HL-60 (cell line): ENCODE results near the gene PRKAG2.

ENCODE experiments used
- POLR2AphosphoS5 ChIP-seq: IDR thresholded peaks from 2 replicates; pipeline ENCODE4 v1.6.1; 2012; ENCODE audit warnings: low read depth
- TF ChIP-seq, protein P1 (sequence below): IDR thresholded peaks from one replicate; pipeline ENCODE4 v1.5.1; 2011; ENCODE audit warnings: low read length, control low read depth, inconsistent platforms; ENCODE audit not compliant: insufficient read depth

DNA sequence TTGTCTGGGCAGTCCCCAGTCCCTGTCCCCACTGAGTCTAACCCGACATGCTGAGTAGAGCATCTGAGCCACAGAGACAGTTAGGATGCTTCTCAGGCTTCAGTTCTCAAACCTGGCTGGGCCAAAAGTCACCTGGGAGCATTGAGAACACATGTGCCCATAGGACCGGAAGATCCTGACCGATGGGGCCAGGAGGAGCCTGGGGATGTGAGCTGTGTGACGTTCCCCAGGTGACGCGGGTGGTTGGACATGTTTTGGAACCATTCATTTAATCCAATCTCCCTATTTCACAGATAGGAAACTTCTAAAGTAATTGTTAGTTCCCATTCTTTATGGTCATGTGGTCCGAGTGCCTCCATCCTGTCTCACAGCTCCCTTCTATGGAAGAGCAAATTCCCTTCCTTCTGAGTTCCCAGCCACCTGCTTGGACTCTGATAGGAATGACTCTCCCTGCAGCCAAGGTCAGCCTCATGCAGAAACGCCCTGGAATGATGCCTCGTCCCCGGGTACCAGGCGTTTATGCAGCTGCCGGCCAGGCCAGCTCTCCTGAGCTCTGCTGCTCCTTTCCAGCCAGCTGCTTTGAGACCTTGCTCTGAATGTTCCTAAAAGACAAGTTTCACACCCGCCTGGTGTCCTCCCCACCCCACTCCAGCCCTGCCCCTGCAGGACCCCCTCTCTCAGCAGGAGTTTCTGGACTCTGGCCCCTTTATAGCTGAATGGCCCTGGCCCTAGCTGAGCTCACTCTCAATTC is 190.7 kb downstream of the PRKAG2 start:
- TF ChIP-seq POLR2AphosphoS5: no peak
- TF ChIP-seq, protein P1, sequence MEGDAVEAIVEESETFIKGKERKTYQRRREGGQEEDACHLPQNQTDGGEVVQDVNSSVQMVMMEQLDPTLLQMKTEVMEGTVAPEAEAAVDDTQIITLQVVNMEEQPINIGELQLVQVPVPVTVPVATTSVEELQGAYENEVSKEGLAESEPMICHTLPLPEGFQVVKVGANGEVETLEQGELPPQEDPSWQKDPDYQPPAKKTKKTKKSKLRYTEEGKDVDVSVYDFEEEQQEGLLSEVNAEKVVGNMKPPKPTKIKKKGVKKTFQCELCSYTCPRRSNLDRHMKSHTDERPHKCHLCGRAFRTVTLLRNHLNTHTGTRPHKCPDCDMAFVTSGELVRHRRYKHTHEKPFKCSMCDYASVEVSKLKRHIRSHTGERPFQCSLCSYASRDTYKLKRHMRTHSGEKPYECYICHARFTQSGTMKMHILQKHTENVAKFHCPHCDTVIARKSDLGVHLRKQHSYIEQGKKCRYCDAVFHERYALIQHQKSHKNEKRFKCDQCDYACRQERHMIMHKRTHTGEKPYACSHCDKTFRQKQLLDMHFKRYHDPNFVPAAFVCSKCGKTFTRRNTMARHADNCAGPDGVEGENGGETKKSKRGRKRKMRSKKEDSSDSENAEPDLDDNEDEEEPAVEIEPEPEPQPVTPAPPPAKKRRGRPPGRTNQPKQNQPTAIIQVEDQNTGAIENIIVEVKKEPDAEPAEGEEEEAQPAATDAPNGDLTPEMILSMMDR: no peak
